Testis (tissue), 3 donors: ENCODE results near the gene KDSR. TPM values are rescaled to one million over a fixed set of nuclear protein-coding genes. Genes with fewer than 3 reads are reported as not detected.

Experiments
- DNase-seq: peaks from one replicate; pipeline ENCODE4 v3.0.0-alpha.2; 2019
- H3K27ac ChIP-seq, 2 donors: fragments of 200-600 bp; sonication (generic); one replicate each; pipeline ENCODE4 v1.5.1; 2019
- H3K27me3 ChIP-seq: fragments of 200-600 bp; sonication (generic); one replicate; pipeline ENCODE4 v1.5.1; 2019
- H3K36me3 ChIP-seq: fragments of 200-600 bp; sonication (generic); one replicate; pipeline ENCODE4 v1.5.1; 2017; ENCODE audit warnings: low read depth; ENCODE audit errors: missing control alignments
- H3K4me1 ChIP-seq: fragments of 200-600 bp; sonication (generic); one replicate; pipeline ENCODE4 v1.5.1; 2019
- H3K4me3 ChIP-seq, 2 donors: fragments of 200-600 bp; sonication (generic); one replicate each; pipeline ENCODE4 v1.5.1; 2017 to 2019
- H3K9me3 ChIP-seq: fragments of 200-600 bp; sonication (generic); one replicate; pipeline ENCODE4 v1.5.1; 2017
- POLR2A ChIP-seq: fragments of 450-650 bp; IDR thresholded peaks from one replicate; pipeline ENCODE4 v1.6.1; 2017; ENCODE audit warnings: antibody characterized with exemption, mild to moderate bottlenecking, moderate library complexity
- WGBS, 2 donors: methylation state at CpG; one replicate each; pipeline ENCODE4 v1.1.5; 2018; 5-methylcytosine and 5-hydroxymethylcytosine counted together
- intact Hi-C: fragments of 100-400 bp; cut with DNase I; formaldehyde crosslinking; loops from one replicate; pipeline ENCODE4 v1.15.1; 2023; ENCODE audit warnings: low total_unique reads
- polyA plus RNA-seq: library from polyadenylated mRNA; stranded (reverse); fragments of 350-450 nt; fragmentation: Illumina TruSeq; extraction: RNeasy Lipid Tissue Mini Kit (QIAGEN cat#74804); gene quantifications from one replicate; pipeline ENCODE4 v1.2.3, GENCODE V29; 2014; ENCODE audit warnings: low read depth, low replicate concordance; ENCODE audit not compliant: insufficient read depth
- total RNA-seq, 2 donors: library from RNA; depleted of rRNA; stranded (reverse); fragments of >200 nt; gene quantifications; one replicate each; pipeline ENCODE4 v1.2.3, GENCODE V29; 2016
- TF ChIP-seq, protein P1 (sequence below), 3 experiments: fragments of 450-650 bp in 2 of 3; fragments of 200-600 bp in 1 of 3; sonication (generic) in 1 of 3; IDR thresholded peaks; one replicate each; pipeline ENCODE4 v1.5.1; 2016 to 2019; ENCODE audit warnings: antibody characterized with exemption in 3 of 3, mild to moderate bottlenecking in 2 of 3, moderate library complexity in 1 of 3

Gene KDSR
- total and polyA plus RNA-seq, 3 donors from 2014 or later = 30.2 to 64.1 (median 41.7) TPM

GRCh38 chr18:63346031-63346430 is 21.0 kb downstream of the KDSR start:
- WGBS, 2 donors = 31 to 52% methylated on average over 7 of the region's 7 CpGs
- intact Hi-C loops = no loop called here
- H3K4me3 ChIP-seq = no peak overlapping the region
- H3K27me3 ChIP-seq = no peaks in the 10 kb centered on the region
- DNase-seq = peak; percentile 64
- H3K4me1 ChIP-seq = peaks cover 13% of the 10 kb centered on the region
- no peaks in the 10 kb centered on the region for H3K36me3 ChIP-seq
- peak overlapping the region; percentile 2 to 21 for H3K27ac ChIP-seq
- no peaks in the 10 kb centered on the region for H3K9me3 ChIP-seq
- TF ChIP-seq, protein P1, sequence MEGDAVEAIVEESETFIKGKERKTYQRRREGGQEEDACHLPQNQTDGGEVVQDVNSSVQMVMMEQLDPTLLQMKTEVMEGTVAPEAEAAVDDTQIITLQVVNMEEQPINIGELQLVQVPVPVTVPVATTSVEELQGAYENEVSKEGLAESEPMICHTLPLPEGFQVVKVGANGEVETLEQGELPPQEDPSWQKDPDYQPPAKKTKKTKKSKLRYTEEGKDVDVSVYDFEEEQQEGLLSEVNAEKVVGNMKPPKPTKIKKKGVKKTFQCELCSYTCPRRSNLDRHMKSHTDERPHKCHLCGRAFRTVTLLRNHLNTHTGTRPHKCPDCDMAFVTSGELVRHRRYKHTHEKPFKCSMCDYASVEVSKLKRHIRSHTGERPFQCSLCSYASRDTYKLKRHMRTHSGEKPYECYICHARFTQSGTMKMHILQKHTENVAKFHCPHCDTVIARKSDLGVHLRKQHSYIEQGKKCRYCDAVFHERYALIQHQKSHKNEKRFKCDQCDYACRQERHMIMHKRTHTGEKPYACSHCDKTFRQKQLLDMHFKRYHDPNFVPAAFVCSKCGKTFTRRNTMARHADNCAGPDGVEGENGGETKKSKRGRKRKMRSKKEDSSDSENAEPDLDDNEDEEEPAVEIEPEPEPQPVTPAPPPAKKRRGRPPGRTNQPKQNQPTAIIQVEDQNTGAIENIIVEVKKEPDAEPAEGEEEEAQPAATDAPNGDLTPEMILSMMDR (IDR thresholded peaks at IDR 0.05) = no peak
- no peak for TF ChIP-seq POLR2A

GRCh38 chr18:63344918-63345317 is 22.1 kb downstream of the KDSR start:
- Histone ChIP-seq H3K4me3 (no peak overlapping the region), H3K27me3 (no peaks in the 10 kb centered on the region), H3K9me3 (no peaks in the 10 kb centered on the region), H3K27ac (no peak overlapping the region), H3K36me3 (no peaks in the 10 kb centered on the region), H3K4me1 (peaks cover 13% of the 10 kb centered on the region)
- no peak for DNase-seq
- WGBS, 2 donors = 71 to 77% methylated on average over 2 of the region's 2 CpGs
- TF ChIP-seq, protein P1 (IDR thresholded peaks at IDR 0.05) = no peak
- intact Hi-C loops = no loop called here

GRCh38 chr18:63344263-63344662 is 22.7 kb downstream of the KDSR start:
- no peak overlapping the region for H3K4me3 ChIP-seq
- no peaks in the 10 kb centered on the region for H3K9me3 ChIP-seq
- no peak overlapping the region for H3K27ac ChIP-seq
- DNase-seq = no peak
- no peaks in the 10 kb centered on the region for H3K27me3 ChIP-seq
- H3K4me1 ChIP-seq = peaks cover 13% of the 10 kb centered on the region
- TF ChIP-seq, protein P1 (IDR thresholded peaks at IDR 0.05) = no peak
- no peak for TF ChIP-seq POLR2A
- H3K36me3 ChIP-seq = no peaks in the 10 kb centered on the region
- 83 to 84% methylated on average over 5 of the region's 5 CpGs for WGBS, 2 donors
- intact Hi-C loops = no loop called here

DNA sequence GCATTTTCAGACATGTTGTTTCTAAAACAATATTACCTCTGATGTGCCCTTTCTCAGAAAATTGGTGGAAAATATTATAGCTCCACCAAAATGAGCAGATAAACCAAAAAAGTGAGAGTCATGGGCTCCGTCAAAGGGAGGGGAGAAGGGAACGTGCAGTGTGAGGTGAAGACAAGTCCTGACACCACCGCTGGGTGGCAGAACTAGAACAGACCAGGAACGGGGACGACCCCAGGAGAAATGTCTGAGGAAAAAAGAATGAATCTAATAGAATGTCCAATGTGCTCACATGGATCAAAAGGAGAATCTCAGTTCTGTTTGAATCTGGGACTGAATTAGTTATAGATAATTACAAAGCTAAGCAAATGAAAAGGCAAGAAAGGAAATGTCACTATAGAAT is 24.8 kb downstream of the KDSR start:
- peak; percentile 61 for DNase-seq
- 55 to 58% methylated on average over 5 of the region's 5 CpGs for WGBS, 2 donors
- no peak overlapping the region for H3K27ac ChIP-seq
- no peaks in the 10 kb centered on the region for H3K9me3 ChIP-seq
- H3K27me3 ChIP-seq = no peaks in the 10 kb centered on the region
- H3K36me3 ChIP-seq = no peaks in the 10 kb centered on the region
- H3K4me3 ChIP-seq = no peak overlapping the region
- intact Hi-C loops = no loop called here
- peaks cover 13% of the 10 kb centered on the region for H3K4me1 ChIP-seq
- TF ChIP-seq, protein P1 (IDR thresholded peaks at IDR 0.05) = peak in 1 of 3 experiments; percentile 17
- TF ChIP-seq POLR2A = no peak

DNA sequence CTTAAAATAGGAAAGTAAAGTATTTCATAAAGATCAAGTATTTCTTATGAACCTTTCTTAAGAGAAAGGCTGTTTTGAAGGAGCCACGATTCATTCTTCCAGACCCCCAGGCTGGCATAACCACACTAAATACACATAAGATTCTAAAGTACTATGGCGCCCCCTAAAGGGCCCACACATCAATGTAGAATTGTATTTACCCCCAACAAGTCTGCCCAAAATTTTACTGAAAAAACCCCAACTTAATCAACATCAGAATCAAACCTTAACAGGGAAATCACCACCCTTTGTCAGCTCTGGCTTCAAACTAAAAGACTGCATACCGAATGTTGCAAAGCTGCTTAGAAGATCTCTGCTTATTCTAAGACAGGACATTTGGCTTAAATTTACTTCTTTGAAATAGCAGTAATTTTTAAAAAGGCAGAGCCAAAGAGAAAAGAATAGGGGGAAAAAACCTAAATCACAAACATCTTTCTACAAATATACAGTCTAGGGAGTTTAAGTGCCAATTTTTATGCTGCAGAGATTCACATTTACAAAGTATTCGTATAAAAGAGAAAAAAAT is 27.0 kb downstream of the KDSR start:
- Histone ChIP-seq H3K36me3 (no peaks in the 10 kb centered on the region), H3K4me3 (no peak overlapping the region), H3K9me3 (no peaks in the 10 kb centered on the region), H3K27me3 (no peaks in the 10 kb centered on the region), H3K4me1 (no peaks in the 10 kb centered on the region), H3K27ac (no peak overlapping the region)
- 39 to 44% methylated on average over 4 of the region's 4 CpGs for WGBS, 2 donors
- intact Hi-C loops = no loop called here
- peak; percentile 52 for DNase-seq
- TF ChIP-seq POLR2A = no peak
- TF ChIP-seq, protein P1 (IDR thresholded peaks at IDR 0.05) = peak in 1 of 3 experiments; percentile 49
